ENCODE measurements around the gene PSMD1.

DNA sequence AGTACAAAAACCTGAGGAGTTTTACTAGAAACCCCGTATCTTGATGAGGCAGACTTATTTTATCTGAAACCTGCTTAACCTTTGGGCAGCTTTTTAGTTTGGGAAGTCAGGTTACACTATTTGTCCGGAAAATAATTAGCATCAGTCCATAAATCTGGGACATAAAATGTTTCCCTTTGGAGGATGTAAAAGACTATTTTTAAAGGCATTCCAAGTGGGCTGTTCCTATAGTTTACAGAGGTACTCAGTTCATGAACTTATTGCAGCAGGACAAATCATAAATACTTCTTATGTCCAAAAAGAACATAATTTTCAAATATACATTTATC, 61.9 kb downstream of the PSMD1 start:
- TF ChIP-seq, protein P1, sequence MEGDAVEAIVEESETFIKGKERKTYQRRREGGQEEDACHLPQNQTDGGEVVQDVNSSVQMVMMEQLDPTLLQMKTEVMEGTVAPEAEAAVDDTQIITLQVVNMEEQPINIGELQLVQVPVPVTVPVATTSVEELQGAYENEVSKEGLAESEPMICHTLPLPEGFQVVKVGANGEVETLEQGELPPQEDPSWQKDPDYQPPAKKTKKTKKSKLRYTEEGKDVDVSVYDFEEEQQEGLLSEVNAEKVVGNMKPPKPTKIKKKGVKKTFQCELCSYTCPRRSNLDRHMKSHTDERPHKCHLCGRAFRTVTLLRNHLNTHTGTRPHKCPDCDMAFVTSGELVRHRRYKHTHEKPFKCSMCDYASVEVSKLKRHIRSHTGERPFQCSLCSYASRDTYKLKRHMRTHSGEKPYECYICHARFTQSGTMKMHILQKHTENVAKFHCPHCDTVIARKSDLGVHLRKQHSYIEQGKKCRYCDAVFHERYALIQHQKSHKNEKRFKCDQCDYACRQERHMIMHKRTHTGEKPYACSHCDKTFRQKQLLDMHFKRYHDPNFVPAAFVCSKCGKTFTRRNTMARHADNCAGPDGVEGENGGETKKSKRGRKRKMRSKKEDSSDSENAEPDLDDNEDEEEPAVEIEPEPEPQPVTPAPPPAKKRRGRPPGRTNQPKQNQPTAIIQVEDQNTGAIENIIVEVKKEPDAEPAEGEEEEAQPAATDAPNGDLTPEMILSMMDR (IDR thresholded peaks at IDR 0.05; ENCODE audit: extremely low read depth in 1 of 2, insufficient read depth in 1 of 2, low read depth in 1 of 2, low read length in 2 of 2) = no peak
- no peak for TF ChIP-seq POLR2A (IDR thresholded peaks at IDR 0.05; ENCODE audit: low read depth, low read length)
